Measurements from ENCODE around the gene CDC20B. TPM values are rescaled to one million over a fixed set of nuclear protein-coding genes. Genes with fewer than 3 reads are reported as not detected.

CDC20B gene, protein sequence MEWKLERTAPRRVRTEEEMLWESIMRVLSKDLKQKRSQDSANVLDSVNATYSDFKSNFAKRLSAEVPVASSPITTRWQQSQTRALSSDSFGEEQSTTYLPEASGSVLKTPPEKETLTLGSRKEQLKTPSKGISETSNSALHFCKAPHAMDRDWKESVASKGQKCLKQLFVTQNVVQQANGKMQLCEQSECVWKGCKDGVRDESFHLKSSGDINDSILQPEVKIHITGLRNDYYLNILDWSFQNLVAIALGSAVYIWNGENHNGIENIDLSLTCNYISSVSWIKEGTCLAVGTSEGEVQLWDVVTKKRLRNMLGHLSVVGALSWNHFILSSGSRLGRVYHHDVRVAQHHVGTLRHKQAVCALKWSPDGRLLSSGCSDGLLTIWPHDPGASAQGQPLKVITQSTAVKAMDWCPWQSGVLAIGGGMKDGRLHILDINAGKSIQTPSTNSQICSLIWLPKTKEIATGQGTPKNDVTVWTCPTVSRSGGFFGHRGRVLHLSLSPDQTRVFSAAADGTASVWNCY
- total RNA-seq (not detected), polyA plus RNA-seq (not detected)

DNA sequence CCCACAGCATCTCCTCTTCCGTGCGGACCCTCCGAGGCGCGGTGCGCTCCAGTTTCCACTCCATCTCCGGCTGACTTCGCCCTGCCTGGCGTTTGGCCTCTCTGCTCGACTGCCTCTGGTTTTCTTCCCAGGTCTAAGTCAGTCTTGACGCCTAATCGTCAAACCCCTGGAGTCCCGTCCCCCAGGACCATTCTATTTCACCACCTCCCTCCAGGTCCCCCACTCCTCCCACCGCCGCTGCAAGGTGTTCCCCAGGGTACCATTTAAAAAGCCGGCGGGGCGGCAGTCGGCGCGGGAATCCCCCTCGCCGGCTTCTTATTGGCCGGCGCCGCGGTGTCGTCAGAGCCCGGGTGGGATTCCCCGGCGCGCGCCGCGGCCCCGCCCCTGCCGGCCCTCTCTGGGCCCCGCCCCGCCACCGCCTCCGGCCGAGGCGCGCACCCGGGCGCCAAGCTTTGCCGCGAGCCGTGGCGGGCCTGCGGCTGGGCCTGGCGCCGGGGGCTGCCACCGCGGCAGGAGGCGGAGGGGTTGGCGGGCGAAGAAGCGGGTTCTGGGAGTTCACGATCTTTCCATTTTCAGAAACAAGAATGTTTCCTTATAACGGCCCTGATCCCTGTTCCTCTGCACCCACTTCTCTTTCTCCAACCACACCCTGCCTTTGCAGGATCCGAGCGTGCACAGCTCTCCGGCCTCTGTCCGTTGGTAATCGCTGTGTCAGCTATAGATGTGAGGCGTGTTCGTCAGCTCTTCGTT, at the start of gene CDC20B:
Gene CDC20B, minus strand, starts transcription at position 241 of the 750 bp plus-strand sequence. Its CDS starts 177 bp downstream, at position 64.
- 1% methylated on average over 69 of the region's 69 CpGs for WGBS, 2 donors
- intact Hi-C loops (cut with DNase I) = loop anchor here (5.0 kb wide), 2 partner anchors 134 to 539 kb away; partner anchors contain the start of genes DHX29, MTREX and SLC38A9
- peaks cover 32 to 86% (median 45%) of the 10 kb centered on the region in 3 donors for H3K27me3 ChIP-seq

DNA sequence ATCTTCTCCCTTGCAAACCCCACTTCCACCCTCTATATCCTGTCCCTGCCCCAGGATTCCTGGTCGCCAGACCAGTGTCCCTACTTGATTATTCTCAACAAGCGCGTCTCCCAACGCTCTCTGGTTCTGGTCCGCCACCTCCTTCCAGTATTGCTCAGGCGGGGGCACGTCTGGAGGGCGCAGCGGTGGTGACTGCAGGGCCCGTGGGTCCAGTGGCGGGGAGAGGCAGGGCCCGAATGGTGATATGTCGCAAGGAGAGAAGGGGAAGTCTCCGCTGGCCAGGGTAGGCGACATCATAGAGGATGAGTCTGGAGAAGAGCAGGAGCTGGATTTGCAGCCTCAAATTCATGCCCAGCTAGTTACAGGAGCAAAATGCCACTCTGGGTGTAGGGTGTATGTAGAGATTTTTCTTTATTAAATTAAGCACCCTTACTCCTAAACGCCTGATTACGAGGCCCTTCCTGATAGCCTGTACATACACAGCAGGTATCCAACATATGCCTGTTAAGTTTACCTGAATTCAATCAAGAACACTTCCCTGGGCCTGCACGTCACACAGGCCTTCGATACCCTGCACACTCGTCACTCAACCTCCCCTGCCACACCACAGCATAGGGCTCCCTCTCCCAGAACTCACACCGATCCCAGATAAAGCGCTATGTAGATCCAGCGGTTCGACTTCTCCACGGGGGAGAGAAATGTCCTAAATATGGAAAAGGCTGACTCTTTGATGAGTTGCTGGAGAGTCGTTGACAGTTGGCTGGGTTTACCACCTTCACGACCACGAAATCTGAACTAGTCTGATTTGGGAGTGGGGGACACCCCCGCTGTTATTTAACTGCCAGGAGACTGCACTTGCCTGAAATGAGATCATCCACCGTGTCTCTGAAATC, 49.4 kb upstream of the CDC20B start:
- Histone ChIP-seq H3K9me3 (no peaks in the 10 kb centered on the region), H3K4me3 (no peak overlapping the region), H3K27ac (no peak overlapping the region), H3K27me3 (peaks cover 75 to 98% (median 76%) of the 10 kb centered on the region in 3 donors), H3K36me3 (no peaks in the 10 kb centered on the region), H3K4me1 (peaks cover 0 to 26% (median 22%) of the 10 kb centered on the region in 4 donors)
- DNase-seq = no peak
- intact Hi-C loops (cut with DNase I) = no loop called here
- no peak for TF ChIP-seq POLR2A (IDR thresholded peaks at IDR 0.05)
- TF ChIP-seq POLR2AphosphoS5 (IDR thresholded peaks at IDR 0.05) = no peak
- TF ChIP-seq, protein P1, sequence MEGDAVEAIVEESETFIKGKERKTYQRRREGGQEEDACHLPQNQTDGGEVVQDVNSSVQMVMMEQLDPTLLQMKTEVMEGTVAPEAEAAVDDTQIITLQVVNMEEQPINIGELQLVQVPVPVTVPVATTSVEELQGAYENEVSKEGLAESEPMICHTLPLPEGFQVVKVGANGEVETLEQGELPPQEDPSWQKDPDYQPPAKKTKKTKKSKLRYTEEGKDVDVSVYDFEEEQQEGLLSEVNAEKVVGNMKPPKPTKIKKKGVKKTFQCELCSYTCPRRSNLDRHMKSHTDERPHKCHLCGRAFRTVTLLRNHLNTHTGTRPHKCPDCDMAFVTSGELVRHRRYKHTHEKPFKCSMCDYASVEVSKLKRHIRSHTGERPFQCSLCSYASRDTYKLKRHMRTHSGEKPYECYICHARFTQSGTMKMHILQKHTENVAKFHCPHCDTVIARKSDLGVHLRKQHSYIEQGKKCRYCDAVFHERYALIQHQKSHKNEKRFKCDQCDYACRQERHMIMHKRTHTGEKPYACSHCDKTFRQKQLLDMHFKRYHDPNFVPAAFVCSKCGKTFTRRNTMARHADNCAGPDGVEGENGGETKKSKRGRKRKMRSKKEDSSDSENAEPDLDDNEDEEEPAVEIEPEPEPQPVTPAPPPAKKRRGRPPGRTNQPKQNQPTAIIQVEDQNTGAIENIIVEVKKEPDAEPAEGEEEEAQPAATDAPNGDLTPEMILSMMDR (IDR thresholded peaks at IDR 0.05) = no peak
- TF ChIP-seq EP300 (IDR thresholded peaks at IDR 0.05) = no peak
- 25 to 40% methylated on average over 30 of the region's 30 CpGs for WGBS, 2 donors

More for the DNA sequence above, at the start of gene CDC20B:
- H3K4me3 ChIP-seq = peak within 1 kb of the TSS; percentile 30 to 46 (median 44)
- DNase-seq = peak; percentile 78
- H3K36me3 ChIP-seq = no peaks in the 10 kb centered on the region
- H3K4me1 ChIP-seq = peaks cover 2 to 30% (median 28%) of the 10 kb centered on the region in 4 donors
- no peaks in the 10 kb centered on the region for H3K9me3 ChIP-seq
- no peak within 1 kb of the TSS for H3K27ac ChIP-seq
- TF ChIP-seq, protein P1 (IDR thresholded peaks at IDR 0.05) = no peak
- TF ChIP-seq EP300 (IDR thresholded peaks at IDR 0.05) = no peak
- no peak for TF ChIP-seq POLR2A (IDR thresholded peaks at IDR 0.05)
- TF ChIP-seq POLR2AphosphoS5 (IDR thresholded peaks at IDR 0.05) = peak in 2 of 4 donors; percentile 27 to 36

DNA sequence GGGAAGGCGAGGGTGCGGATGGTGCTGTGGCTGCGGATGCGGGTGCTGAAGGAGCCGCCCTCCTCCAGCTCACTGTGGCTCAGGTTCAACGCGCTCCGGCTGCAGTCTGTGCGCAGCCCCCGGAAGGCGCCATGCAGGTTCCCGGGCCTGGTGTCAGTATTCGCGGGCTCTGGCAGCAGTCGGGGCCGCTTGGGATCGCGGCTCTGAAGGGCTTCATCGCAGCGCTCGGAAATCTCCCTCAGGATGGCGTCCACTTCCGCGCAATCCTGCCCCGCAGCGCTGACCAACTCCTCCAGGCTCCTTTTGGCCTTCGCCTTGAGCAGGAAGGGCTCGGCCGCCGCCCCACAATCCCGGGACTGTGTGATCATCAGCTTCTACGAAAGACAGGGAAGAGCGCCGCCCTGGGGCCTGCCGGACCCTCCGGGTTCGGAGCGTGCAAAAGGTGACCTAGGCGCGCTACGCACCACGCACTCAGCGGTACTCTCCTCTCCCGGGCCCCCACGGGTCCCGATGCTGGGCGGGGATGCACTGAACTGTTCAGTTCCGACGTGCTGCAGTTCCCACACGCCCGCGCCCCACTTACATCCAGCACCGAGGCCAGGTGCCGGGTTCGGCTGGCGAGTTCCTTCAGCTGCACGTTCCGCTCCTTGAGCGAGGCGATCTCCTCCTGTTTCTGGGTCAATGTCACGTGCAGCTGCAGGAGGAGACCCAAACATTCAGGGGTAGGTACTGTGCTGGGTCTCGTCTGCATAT, 47.6 kb upstream of the CDC20B start:
- Histone ChIP-seq H3K36me3 (no peaks in the 10 kb centered on the region), H3K4me1 (peaks cover 0 to 14% (median 11%) of the 10 kb centered on the region in 4 donors), H3K27me3 (peaks cover 58 to 81% (median 59%) of the 10 kb centered on the region in 3 donors), H3K4me3 (peak overlapping the region in 3 of 4 donors; percentile 10 to 21 (median 21)), H3K9me3 (no peaks in the 10 kb centered on the region), H3K27ac (no peak overlapping the region)
- no peak for DNase-seq
- intact Hi-C loops (cut with DNase I) = no loop called here
- WGBS, 2 donors = 3 to 4% methylated on average over 62 of the region's 62 CpGs
- TF ChIP-seq, protein P1 (IDR thresholded peaks at IDR 0.05) = no peak
- TF ChIP-seq POLR2AphosphoS5 (IDR thresholded peaks at IDR 0.05) (no peak), EP300 (IDR thresholded peaks at IDR 0.05) (no peak), POLR2A (IDR thresholded peaks at IDR 0.05) (no peak)

Measured in sigmoid colon (tissue), 7 donors.